Smooth muscle cell (in vitro differentiated cells): ENCODE results near the gene OR10H2. TPM values are rescaled to one million over a fixed set of nuclear protein-coding genes. Genes with fewer than 3 reads are reported as not detected.

Experiments used
- DNase-seq: peaks from one replicate; lab custom pipeline; 2025; ENCODE audit not compliant: unreplicated experiment; lab: John Stamatoyannopoulos, UW
- H2AFZ ChIP-seq: fragments of 200-600 bp; sonication (generic); 2 replicates; pipeline ENCODE4 v1.6.0; 2016; ENCODE audit warnings: antibody characterized with exemption, low read depth, mild to moderate bottlenecking
- H3F3A ChIP-seq: fragments of 200-600 bp; sonication (generic); 2 replicates; pipeline ENCODE4 v1.6.0; 2017; ENCODE audit warnings: antibody characterized with exemption, low read depth
- H3K27ac ChIP-seq: fragments of 200-600 bp; sonication (generic); 2 replicates; pipeline ENCODE4 v1.5.1; 2016; ENCODE audit warnings: low read depth, mild to moderate bottlenecking
- H3K27me3 ChIP-seq: fragments of 200-600 bp; sonication (generic); 2 replicates; pipeline ENCODE4 v1.6.1; 2016; ENCODE audit warnings: low read depth, mild to moderate bottlenecking
- H3K36me3 ChIP-seq: fragments of 200-600 bp; sonication (generic); 2 replicates; pipeline ENCODE4 v1.5.1; 2016; ENCODE audit warnings: low read depth
- H3K4me1 ChIP-seq: fragments of 200-600 bp; sonication (generic); 2 replicates; pipeline ENCODE4 v1.5.1; 2016; ENCODE audit warnings: low read depth
- H3K4me2 ChIP-seq: fragments of 200-600 bp; sonication (generic); 2 replicates; pipeline ENCODE4 v1.6.0; 2016; ENCODE audit warnings: mild to moderate bottlenecking
- H3K4me3 ChIP-seq: fragments of 200-600 bp; sonication (generic); 2 replicates; pipeline ENCODE4 v1.5.1; 2016; ENCODE audit warnings: mild to moderate bottlenecking
- H3K79me2 ChIP-seq: fragments of 200-600 bp; sonication (generic); 2 replicates; pipeline ENCODE4 v1.6.0; 2016; ENCODE audit warnings: low read depth, mild to moderate bottlenecking
- H3K9ac ChIP-seq: fragments of 200-600 bp; sonication (generic); 2 replicates; pipeline ENCODE4 v1.6.0; 2016; ENCODE audit warnings: low read depth
- H3K9me3 ChIP-seq: fragments of 200-600 bp; sonication (generic); replicated peaks from 2 replicates; pipeline ENCODE4 v1.5.1; 2016; ENCODE audit warnings: low read depth
- H4K20me1 ChIP-seq: fragments of 200-600 bp; sonication (generic); 2 replicates; pipeline ENCODE4 v1.6.0; 2016; ENCODE audit warnings: low read depth
- CTCF ChIP-seq: fragments of 200-600 bp; sonication (generic); IDR thresholded peaks from 2 replicates; pipeline ENCODE4 v1.5.1; 2017; ENCODE audit warnings: borderline replicate concordance, mild to moderate bottlenecking, antibody characterized with exemption; ENCODE audit not compliant: insufficient read depth, poor library complexity, severe bottlenecking
- WGBS: methylation state at CpG from one replicate; pipeline ENCODE4 v1.1.7; 2016; ENCODE audit warnings: low lambda C conversion rate; 5-methylcytosine and 5-hydroxymethylcytosine counted together
- polyA plus RNA-seq: library from polyadenylated mRNA; unstranded; fragments of >200 nt; fragmentation: Nextera tagmentation; extraction: Ambion mirVana; gene quantifications from 2 replicates; pipeline ENCODE4 v1.2.1, GENCODE V29; 2016
- total RNA-seq: library from RNA; depleted of rRNA; stranded (reverse); fragments of >200 nt; gene quantifications from 2 replicates; pipeline ENCODE4 v1.2.3, GENCODE V29; 2014

The OR10H2 gene
- total and polyA plus RNA-seq, 2 experiments from 2014 or later = not detected

DNA sequence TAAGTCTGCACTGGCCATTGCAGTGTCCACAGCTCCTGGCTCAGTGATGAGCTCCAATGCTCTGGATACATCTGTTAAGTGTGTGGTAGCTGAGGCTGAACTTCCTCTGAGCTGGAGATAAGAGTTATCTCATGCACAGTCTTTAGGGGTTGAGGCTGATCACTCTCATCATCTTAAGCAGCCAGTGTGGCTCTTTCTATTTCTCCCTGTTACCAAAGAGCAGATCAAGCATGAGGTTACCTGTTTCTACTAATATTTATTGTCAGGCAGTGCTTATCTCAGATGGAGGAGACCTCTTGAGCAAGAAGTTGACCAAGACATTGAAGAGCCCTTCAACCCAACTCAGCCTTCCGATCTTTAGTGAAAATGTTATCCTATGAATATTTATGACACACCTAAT is 6.6 kb upstream of the OR10H2 start:
- TF ChIP-seq CTCF = no peak
- WGBS = 66% methylated on average over 1 of the region's 1 CpG
- H3K27ac ChIP-seq = no peak overlapping the region
- no peak for DNase-seq
- no peaks in the 10 kb centered on the region for H3K36me3 ChIP-seq
- peaks cover 9% of the 10 kb centered on the region for H3K9me3 ChIP-seq
- H3K4me1 ChIP-seq = no peaks in the 10 kb centered on the region
- no peaks in the 10 kb centered on the region for H4K20me1 ChIP-seq
- H3F3A ChIP-seq = no peaks in the 10 kb centered on the region
- no peak overlapping the region for H2AFZ ChIP-seq
- H3K9ac ChIP-seq = no peak overlapping the region
- no peak overlapping the region for H3K4me2 ChIP-seq
- H3K27me3 ChIP-seq = no peaks in the 10 kb centered on the region
- no peaks in the 10 kb centered on the region for H3K79me2 ChIP-seq
- no peak overlapping the region for H3K4me3 ChIP-seq

GRCh38 chr19:15722956-15723355 is 4.9 kb upstream of the OR10H2 start:
- Histone ChIP-seq H3K27ac (no peak overlapping the region), H3K79me2 (no peaks in the 10 kb centered on the region), H3K36me3 (no peaks in the 10 kb centered on the region), H3K9me3 (peaks cover 9% of the 10 kb centered on the region), H3K4me2 (no peak overlapping the region), H3K4me3 (no peak overlapping the region), H2AFZ (no peak overlapping the region), H4K20me1 (no peaks in the 10 kb centered on the region), H3F3A (no peaks in the 10 kb centered on the region), H3K4me1 (no peaks in the 10 kb centered on the region), H3K27me3 (no peaks in the 10 kb centered on the region), H3K9ac (no peak overlapping the region)
- no peak for TF ChIP-seq CTCF
- WGBS = 83% methylated on average over 24 of the region's 25 CpGs
- DNase-seq = no peak

GRCh38 chr19:15730538-15730937 is 2.7 kb downstream of the OR10H2 start:
- no peak overlapping the region for H3K27ac ChIP-seq
- H3K4me3 ChIP-seq = no peak overlapping the region
- no peaks in the 10 kb centered on the region for H4K20me1 ChIP-seq
- no peaks in the 10 kb centered on the region for H3K9me3 ChIP-seq
- no peak overlapping the region for H2AFZ ChIP-seq
- H3K4me1 ChIP-seq = no peaks in the 10 kb centered on the region
- no peak for DNase-seq
- H3F3A ChIP-seq = no peaks in the 10 kb centered on the region
- no peak overlapping the region for H3K9ac ChIP-seq
- no peaks in the 10 kb centered on the region for H3K36me3 ChIP-seq
- H3K4me2 ChIP-seq = no peak overlapping the region
- no peak for TF ChIP-seq CTCF
- no peaks in the 10 kb centered on the region for H3K27me3 ChIP-seq
- H3K79me2 ChIP-seq = no peaks in the 10 kb centered on the region
- WGBS = 11% methylated on average over 1 of the region's 1 CpG

- Histone ChIP-seq H3K27ac (no peak overlapping the region), H3K9ac (no peak overlapping the region), H3K4me3 (no peak overlapping the region), H3K4me1 (no peaks in the 10 kb centered on the region), H3K27me3 (no peaks in the 10 kb centered on the region), H3K79me2 (no peaks in the 10 kb centered on the region), H2AFZ (no peak overlapping the region), H3F3A (no peaks in the 10 kb centered on the region), H3K4me2 (no peak overlapping the region), H3K9me3 (no peaks in the 10 kb centered on the region), H4K20me1 (no peaks in the 10 kb centered on the region), H3K36me3 (no peaks in the 10 kb centered on the region)
- no peak for TF ChIP-seq CTCF
- DNase-seq = no peak
- 0% methylated on average over 1 of the region's 1 CpG for WGBS
These were observed 4.6 kb downstream of the OR10H2 start for GRCh38 chr19:15732388-15732787.
